Glomerular endothelial cell (primary cell): ENCODE measurements around the gene NRIP3. TPM values are rescaled to one million over a fixed set of nuclear protein-coding genes. Genes with fewer than 3 reads are reported as not detected.
"Not testable (repeated sequence)": the region's sequence is repeated elsewhere in the genome, so short reads cannot be mapped to it uniquely, and the experiment has no call there.

Experiments
- DNase-seq: peaks from one replicate; pipeline ENCODE4 v3.0.0-alpha.2; 2011; ENCODE audit warnings: low read depth, low spot score; ENCODE audit errors: extremely low read depth
- total RNA-seq: library from RNA; depleted of rRNA; stranded (reverse); fragments of >200 nt; gene quantifications from 2 replicates; pipeline ENCODE4 v1.2.3, GENCODE V29; 2015

NRIP3 gene
- total RNA-seq, 1 donor from 2014 or later = 8.4 TPM

GRCh38 chr11:8979365-8979764 lies 24.4 kb downstream of the NRIP3 start:
- not testable (repeated sequence) for DNase-seq

GRCh38 chr11:8973121-8973520 lies 30.7 kb downstream of the NRIP3 start:
- DNase-seq = no peak

- no peak for DNase-seq
Measured at GRCh38 chr11:8971924-8972316, 31.9 kb downstream of the NRIP3 start.

- DNase-seq = no peak
Measured at GRCh38 chr11:8971196-8971923, 32.4 kb downstream of the NRIP3 start.

- DNase-seq = no peak
Measured at GRCh38 chr11:8967184-8967583, 36.6 kb downstream of the NRIP3 start.

- DNase-seq = no peak
Measured at GRCh38 chr11:8964324-8965320, 39.2 kb downstream of the NRIP3 start, which contains the start of gene TMEM9B. TSS of gene TMEM9B (minus strand) at chr11:8964442. CDS start at chr11:8964313, 129 bp downstream.

GRCh38 chr11:8963569-8964323 lies 40.1 kb downstream of the NRIP3 start:
- no peak for DNase-seq

- no peak for DNase-seq
Measured at GRCh38 chr11:8962841-8963240, 41.0 kb downstream of the NRIP3 start.

GRCh38 chr11:8961401-8961800 lies 42.4 kb downstream of the NRIP3 start:
- no peak for DNase-seq

GRCh38 chr11:8959546-8960166 lies 44.1 kb downstream of the NRIP3 start:
- DNase-seq = peak; percentile 51

- DNase-seq = no peak
Measured at GRCh38 chr11:8956860-8957259, 46.9 kb downstream of the NRIP3 start.

- no peak for DNase-seq
Measured at GRCh38 chr11:8948886-8949285, 54.9 kb downstream of the NRIP3 start.

GRCh38 chr11:8947230-8947943 lies 56.4 kb downstream of the NRIP3 start:
- DNase-seq = no peak

GRCh38 chr11:8942518-8943066 lies 61.2 kb downstream of the NRIP3 start, which contains the start of gene ASCL3:
TSS of gene ASCL3 (minus strand) at chr11:8943016. CDS start at chr11:8938161, 4,855 bp downstream.
- DNase-seq = no peak

- no peak for DNase-seq
Measured at GRCh38 chr11:8941341-8942103, 62.3 kb downstream of the NRIP3 start.

- DNase-seq = no peak
Measured at GRCh38 chr11:8937659-8938058, 66.1 kb downstream of the NRIP3 start.

GRCh38 chr11:8937159-8937558 lies 66.6 kb downstream of the NRIP3 start:
- no peak for DNase-seq

- not testable (repeated sequence) for DNase-seq
Measured at GRCh38 chr11:8935789-8936188, 68.0 kb downstream of the NRIP3 start.
